Erythroblast (primary cell): Measurements from ENCODE around the gene BPIFB1.

Experiments used
- GATA1 ChIP-seq: IDR thresholded peaks from 2 replicates; pipeline ENCODE4 v1.6.1; 2011; ENCODE audit warnings: low read depth, mild to moderate bottlenecking, control low read depth, low read length, moderate library complexity
- POLR2A ChIP-seq: IDR thresholded peaks from 2 replicates; pipeline ENCODE4 v1.6.1; 2011; ENCODE audit warnings: mild to moderate bottlenecking, low read length

- TF ChIP-seq POLR2A = no peak
- no peak for TF ChIP-seq GATA1
Observed at GRCh38 chr20:33280000-33280680, 2.9 kb upstream of the BPIFB1 start.
